HG03196 (cell line): Measurements from ENCODE around the gene RPL7A.
"Not testable (repeated sequence)": the region's sequence is repeated elsewhere in the genome, so short reads cannot be mapped to it uniquely, and the experiment has no call there.

Experiments used
- ATAC-seq: cut with Tn5 transposase; IDR thresholded peaks from one replicate; pipeline ENCODE4 v1.9.1; 2021; ENCODE audit not compliant: unreplicated experiment

RPL7A gene

GRCh38 chr9:133366435-133366834, 18.4 kb downstream of the RPL7A start:
- no peak for ATAC-seq

GRCh38 chr9:133367221-133367620, 19.2 kb downstream of the RPL7A start:
- ATAC-seq: no peak

- ATAC-seq: no peak
Measured at GRCh38 chr9:133367778-133368177, 19.8 kb downstream of the RPL7A start.

- no peak for ATAC-seq
Measured at GRCh38 chr9:133368249-133368881, 20.3 kb downstream of the RPL7A start.

- ATAC-seq: no peak
Measured at GRCh38 chr9:133369422-133369821, 21.4 kb downstream of the RPL7A start.

- no peak for ATAC-seq
Measured at GRCh38 chr9:133369933-133370332, 21.9 kb downstream of the RPL7A start.

- ATAC-seq: no peak
Measured at GRCh38 chr9:133370685-133371084, 22.7 kb downstream of the RPL7A start.

- no peak for ATAC-seq
Measured at GRCh38 chr9:133371261-133371711, 23.3 kb downstream of the RPL7A start.

- ATAC-seq: no peak
Measured at GRCh38 chr9:133372144-133372543, 24.1 kb downstream of the RPL7A start.

- ATAC-seq: no peak
Measured at GRCh38 chr9:133374612-133375115, 26.6 kb downstream of the RPL7A start.

GRCh38 chr9:133375116-133375723, 27.2 kb downstream of the RPL7A start:
- peak; percentile 14 for ATAC-seq

- peak; percentile 87 for ATAC-seq
Measured at GRCh38 chr9:133375724-133376654, 28.0 kb downstream of the RPL7A start, which contains the start of the genes STKLD1 and SURF4. Gene STKLD1 (plus strand): TSS chr9:133376366. CDS start chr9:133376474, 108 bp downstream. Gene SURF4 (minus strand): TSS chr9:133376060. CDS start chr9:133375969, 91 bp downstream.

- ATAC-seq: not testable (repeated sequence)
Measured at GRCh38 chr9:133377280-133377679, 29.3 kb downstream of the RPL7A start.

- no peak for ATAC-seq
Measured at GRCh38 chr9:133377721-133378216, 29.8 kb downstream of the RPL7A start.

- no peak for ATAC-seq
Measured at GRCh38 chr9:133378408-133378962, 30.5 kb downstream of the RPL7A start.

- ATAC-seq: no peak
Measured at GRCh38 chr9:133379153-133380086, 31.4 kb downstream of the RPL7A start.

- ATAC-seq: no peak
Measured at GRCh38 chr9:133380734-133381133, 32.7 kb downstream of the RPL7A start.

GRCh38 chr9:133382507-133383141, 34.6 kb downstream of the RPL7A start:
- no peak for ATAC-seq

- ATAC-seq: no peak
Measured at GRCh38 chr9:133383438-133383837, 35.4 kb downstream of the RPL7A start.
